ENCODE data around the gene PRX. TPM values are rescaled to one million over a fixed set of nuclear protein-coding genes. Genes with fewer than 3 reads are reported as not detected.

Gene PRX
- total and polyA plus RNA-seq, 9 of the 15 experiments (the other 6 are each of a cell fraction or from before 2014, with no cell fraction given): 0.65 to 3.5 (median 1.7) TPM; not detected in 2

GRCh38 chr19:40443131-40443999 lies 30.2 kb upstream of the PRX start (continued):
- TF ChIP-seq NFIX (CRISPR knock-in tag; IDR thresholded peaks at IDR 0.05; ENCODE audit: low read depth): no peak
- no peak for TF ChIP-seq HMGXB4 (CRISPR knock-in tag; IDR thresholded peaks at IDR 0.05)
- TF ChIP-seq HNRNPH1 (optimal IDR thresholded peaks at IDR 0.05; ENCODE audit: low read depth, low read length): no peak
- peak; percentile 57; the same call in 1 of the 2 replicates for TF ChIP-seq GTF2E2 (tag; IDR thresholded peaks at IDR 0.05)
- TF ChIP-seq SREBF2 (CRISPR knock-in tag; IDR thresholded peaks at IDR 0.05): no peak
- no peak for TF ChIP-seq HNRNPL (IDR thresholded peaks at IDR 0.05; ENCODE audit: low read depth, low read length)
- no peak for TF ChIP-seq NUFIP1 (IDR thresholded peaks at IDR 0.05; ENCODE audit: partially characterized antibody)
- peak; percentile 98 for TF ChIP-seq HMGN3 (IDR thresholded peaks at IDR 0.05; ENCODE audit: borderline replicate concordance, extremely low read depth, insufficient read length, low read depth, low read length)
- no peak for TF ChIP-seq ZBTB1 (CRISPR knock-in tag; IDR thresholded peaks at IDR 0.05; ENCODE audit: borderline replicate concordance, low read depth)
- no peak for TF ChIP-seq KDM5B (IDR thresholded peaks at IDR 0.05; ENCODE audit: insufficient replicate concordance, low read depth, low read length)
- no peak for TF ChIP-seq POLR2B (IDR thresholded peaks at IDR 0.05; ENCODE audit: low read depth, partially characterized antibody)
- no peak for TF ChIP-seq FOXK1 (CRISPR knock-in tag; IDR thresholded peaks at IDR 0.05; ENCODE audit: borderline replicate concordance)
- TF ChIP-seq ZNF77 (CRISPR knock-in tag; IDR thresholded peaks at IDR 0.05): no peak
- TF ChIP-seq SAFB (IDR thresholded peaks at IDR 0.05; ENCODE audit: borderline replicate concordance, low read depth, low read length): no peak
- no peak for TF ChIP-seq ZNF175 (CRISPR knock-in tag; IDR thresholded peaks at IDR 0.05; ENCODE audit: low read depth)
- peak in 1 of 2 experiments; percentile 95; a peak in 1 of 4 replicates for TF ChIP-seq KDM4B (IDR thresholded peaks at IDR 0.05; ENCODE audit: borderline replicate concordance in 2 of 2, low read depth in 1 of 2)
- no peak for TF ChIP-seq E2F1 (CRISPR knock-in tag; IDR thresholded peaks at IDR 0.05)
- no peak for TF ChIP-seq BHLHE40 (IDR thresholded peaks at IDR 0.05; ENCODE audit: low read length)
- no peak for TF ChIP-seq HEY1 (CRISPR knock-in tag; IDR thresholded peaks at IDR 0.05; ENCODE audit: borderline replicate concordance)
- TF ChIP-seq MTA2 (IDR thresholded peaks at IDR 0.05; ENCODE audit: low read depth): no peak
- TF ChIP-seq, protein P1, sequence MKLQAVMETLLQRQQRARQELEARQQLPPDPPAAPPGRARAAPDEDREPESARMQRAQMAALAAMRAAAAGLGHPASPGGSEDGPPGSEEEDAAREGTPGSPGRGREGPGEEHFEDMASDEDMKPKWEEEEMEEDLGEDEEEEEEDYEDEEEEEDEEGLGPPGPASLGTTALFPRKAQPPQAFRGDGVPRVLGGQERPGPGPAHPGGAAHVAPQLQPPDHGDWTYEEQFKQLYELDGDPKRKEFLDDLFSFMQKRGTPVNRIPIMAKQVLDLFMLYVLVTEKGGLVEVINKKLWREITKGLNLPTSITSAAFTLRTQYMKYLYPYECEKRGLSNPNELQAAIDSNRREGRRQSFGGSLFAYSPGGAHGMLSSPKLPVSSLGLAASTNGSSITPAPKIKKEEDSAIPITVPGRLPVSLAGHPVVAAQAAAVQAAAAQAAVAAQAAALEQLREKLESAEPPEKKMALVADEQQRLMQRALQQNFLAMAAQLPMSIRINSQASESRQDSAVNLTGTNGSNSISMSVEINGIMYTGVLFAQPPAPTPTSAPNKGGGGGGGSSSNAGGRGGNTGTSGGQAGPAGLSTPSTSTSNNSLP (IDR thresholded peaks at IDR 0.05; ENCODE audit: borderline replicate concordance, low read depth, low read length): no peak
- TF ChIP-seq RBM25 (IDR thresholded peaks at IDR 0.05; ENCODE audit: low read depth, low read length, severe bottlenecking): no peak
- TF ChIP-seq NFXL1 (CRISPR knock-in tag; IDR thresholded peaks at IDR 0.05): no peak
